ENCODE measurements around the gene ITSN2. TPM values are rescaled to one million over a fixed set of nuclear protein-coding genes. Genes with fewer than 3 reads are reported as not detected.

ITSN2 gene
- total RNA-seq, 1 experiment from 2014 or later = 26.5 TPM

GRCh38 chr2:24203787-24204150, 156.6 kb downstream of the ITSN2 start:
- H3K36me3 ChIP-seq (ENCODE audit: control insufficient read depth in 1 of 2, insufficient read depth in 2 of 2, low read length in 2 of 2) = no peaks in the 10 kb centered on the region
- TF ChIP-seq RAD21 (IDR thresholded peaks at IDR 0.05; ENCODE audit: low read depth) (no peak), ZBTB33 (IDR thresholded peaks at IDR 0.05; ENCODE audit: extremely low read depth, insufficient replicate concordance, low read length) (no peak), ELF1 (IDR thresholded peaks at IDR 0.05; ENCODE audit: borderline replicate concordance, low read depth) (no peak), FOSL1 (IDR thresholded peaks at IDR 0.05; ENCODE audit: low read depth) (no peak), SRF (IDR thresholded peaks at IDR 0.05; ENCODE audit: low read depth) (no peak), SIN3A (IDR thresholded peaks at IDR 0.05; ENCODE audit: low read depth) (no peak), POLR2AphosphoS5 (IDR thresholded peaks at IDR 0.05; ENCODE audit: low read depth, low read length) (no peak), EGR1 (IDR thresholded peaks at IDR 0.05; ENCODE audit: low read depth) (no peak), ATF3 (IDR thresholded peaks at IDR 0.05) (no peak), REST (IDR thresholded peaks at IDR 0.05; ENCODE audit: low read depth) (no peak), EZH2phosphoT487 (IDR thresholded peaks at IDR 0.05; ENCODE audit: borderline replicate concordance) (no peak), CTCF (IDR thresholded peaks at IDR 0.05 in 2 of 3, conservative IDR thresholded peaks at IDR 0.05 in 1 of 3; ENCODE audit: borderline replicate concordance in 1 of 3, insufficient read depth in 1 of 3, low read depth in 2 of 3, low read length in 2 of 3) (no peak), CEBPB (IDR thresholded peaks at IDR 0.05; ENCODE audit: low read depth) (no peak), POLR2A (IDR thresholded peaks at IDR 0.05; ENCODE audit: borderline replicate concordance, extremely low read depth, insufficient read depth, insufficient read length) (no peak), ZNF274 (IDR thresholded peaks at IDR 0.05; ENCODE audit: low read depth, low read length) (no peak), JUND (IDR thresholded peaks at IDR 0.05) (no peak), TCF7L2 (IDR thresholded peaks at IDR 0.05; ENCODE audit: borderline replicate concordance, extremely low read depth, insufficient read depth, insufficient read length) (no peak)
- no peaks in the 10 kb centered on the region for H3K9me2 ChIP-seq (ENCODE audit: insufficient read depth)
- H3K4me3 ChIP-seq (replicated peaks in 1 of 2; ENCODE audit: low read depth in 1 of 2, low read length in 2 of 2) = no peak overlapping the region
- H3K4me1 ChIP-seq (ENCODE audit: control insufficient read depth in 1 of 2, insufficient read depth in 2 of 2, low read length in 2 of 2) = no peaks in the 10 kb centered on the region
- no TSS peak for BruUV-seq (replicated peaks)
- RAD21 ChIA-PET (ENCODE audit: low non-redundant PET in 1 of 2, low total read pairs in 2 of 2, uncharacterized antibody in 2 of 2, unreplicated experiment in 2 of 2) = no interaction called here
- H2AFZ ChIP-seq (ENCODE audit: low read depth, low read length, poor library complexity, severe bottlenecking) = no peak overlapping the region
- DNase-seq (ENCODE audit: low read depth, low spot score) (no peak), ATAC-seq (no peak)
- POLR2A ChIA-PET = no interaction called here
- H3K27ac ChIP-seq (ENCODE audit: low read depth, low read length) = no peak overlapping the region
- no peak overlapping the region for H3K9ac ChIP-seq (ENCODE audit: low read length)
- intact Hi-C loops (cut with micrococcal nuclease) = no loop called here
- H3K4me2 ChIP-seq (ENCODE audit: low read length) = no peak overlapping the region
- no peaks in the 10 kb centered on the region for H3K9me3 ChIP-seq (ENCODE audit: control insufficient read depth in 1 of 2, insufficient read depth in 1 of 2, low read depth in 1 of 2, low read length in 2 of 2)
- CTCF ChIA-PET = no interaction called here
- no peaks in the 10 kb centered on the region for H3K79me2 ChIP-seq (ENCODE audit: insufficient read depth, low read length)
- H3K27me3 ChIP-seq (ENCODE audit: insufficient read depth, low read length) = no peaks in the 10 kb centered on the region
- no peaks in the 10 kb centered on the region for H4K20me1 ChIP-seq (ENCODE audit: insufficient read depth)

Data from HCT116 (cell line).